GM19025 (cell line): ENCODE data around the gene NMNAT3.

Experiments used
- ATAC-seq: cut with Tn5 transposase; IDR thresholded peaks from one replicate; pipeline ENCODE4 v1.9.1; 2021; ENCODE audit warnings: mild to moderate bottlenecking, low read depth, moderate library complexity; ENCODE audit not compliant: unreplicated experiment

NMNAT3 gene

GRCh38 chr3:139552632-139553365, 125.0 kb downstream of the NMNAT3 start:
- ATAC-seq = no peak

DNA sequence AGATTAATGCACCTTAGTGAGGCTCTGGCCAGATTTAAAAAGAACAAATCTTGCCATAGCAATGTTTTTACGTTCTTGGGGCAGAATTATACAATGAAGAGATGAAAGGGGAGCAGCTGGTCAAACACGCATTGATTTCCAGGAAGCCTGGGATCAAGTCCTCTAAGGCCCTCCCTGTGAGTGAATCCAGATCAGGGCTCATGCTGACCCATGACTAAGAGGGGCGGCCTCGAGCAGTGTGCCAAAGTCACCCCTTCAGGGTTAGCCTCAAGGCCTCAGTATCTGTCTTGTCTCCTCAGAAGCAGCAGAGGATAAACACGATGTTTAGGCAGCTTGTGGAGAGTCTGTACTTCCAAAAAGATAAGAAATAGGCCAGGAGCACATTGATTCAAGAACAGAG, 129.0 kb downstream of the NMNAT3 start:
- ATAC-seq = no peak

DNA sequence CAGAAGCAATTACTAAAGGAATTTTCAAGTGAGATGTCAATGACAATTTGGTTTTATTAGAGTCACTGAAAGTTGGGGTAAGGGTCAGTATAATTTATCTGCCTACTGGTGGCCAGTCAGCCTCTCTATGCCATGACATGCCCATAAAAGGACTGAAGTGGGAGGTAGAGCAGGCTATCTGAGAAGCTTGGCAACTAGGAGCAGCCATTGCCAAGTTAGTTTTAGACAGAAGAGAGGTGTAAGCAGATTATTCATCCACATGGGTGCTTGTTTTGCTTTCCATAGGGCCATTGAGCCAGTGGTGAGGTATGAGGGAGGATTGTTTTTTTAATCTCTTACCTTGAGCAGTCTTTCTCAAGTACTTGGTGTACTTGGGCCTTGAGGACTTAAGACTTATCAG, 130.1 kb downstream of the NMNAT3 start:
- ATAC-seq = no peak

GRCh38 chr3:139546772-139547171, 131.0 kb downstream of the NMNAT3 start:
- no peak for ATAC-seq

- ATAC-seq = no peak
Measured at GRCh38 chr3:139541532-139542288, 136.1 kb downstream of the NMNAT3 start.

DNA sequence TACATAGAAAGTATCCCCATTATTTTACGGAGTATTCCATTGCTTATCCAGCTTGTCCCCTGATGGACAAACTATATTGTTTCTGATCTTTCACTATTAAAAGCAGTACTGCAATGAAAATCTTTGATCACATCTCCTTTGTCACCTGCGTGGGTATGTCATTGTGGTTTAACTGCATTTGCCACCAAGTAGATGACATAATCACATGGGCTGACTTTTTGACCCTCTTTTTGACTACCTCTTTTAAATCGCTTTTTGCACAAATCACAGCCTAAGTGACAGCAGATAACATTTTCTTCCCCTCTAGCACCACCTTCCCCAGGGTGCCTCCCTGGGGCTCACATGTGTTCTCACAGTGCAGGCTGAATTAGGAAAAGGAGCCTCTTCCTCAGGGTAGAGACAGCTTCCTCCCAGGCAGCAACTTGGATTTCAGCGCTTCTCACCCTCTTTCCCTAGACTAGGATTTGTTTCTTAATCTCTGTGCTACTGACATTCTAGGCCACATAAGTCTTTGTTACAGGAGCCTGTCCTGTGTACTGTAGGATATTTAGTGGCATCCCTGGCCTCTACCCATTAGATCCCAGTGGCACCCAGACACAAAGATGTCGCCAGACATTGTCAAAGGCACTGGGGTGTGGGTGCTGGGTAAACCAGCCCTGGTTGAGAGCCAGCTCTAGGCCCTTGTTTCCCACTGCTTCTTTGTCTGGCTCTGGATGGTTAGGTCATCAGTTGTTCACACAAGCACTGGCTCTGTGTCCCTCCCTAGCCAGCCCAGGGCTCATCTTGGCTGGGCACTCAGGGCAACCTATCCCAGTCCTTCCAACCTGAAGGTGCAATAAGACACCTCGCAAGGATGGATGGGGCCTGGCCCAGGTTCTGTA, 136.9 kb downstream of the NMNAT3 start:
- no peak for ATAC-seq

DNA sequence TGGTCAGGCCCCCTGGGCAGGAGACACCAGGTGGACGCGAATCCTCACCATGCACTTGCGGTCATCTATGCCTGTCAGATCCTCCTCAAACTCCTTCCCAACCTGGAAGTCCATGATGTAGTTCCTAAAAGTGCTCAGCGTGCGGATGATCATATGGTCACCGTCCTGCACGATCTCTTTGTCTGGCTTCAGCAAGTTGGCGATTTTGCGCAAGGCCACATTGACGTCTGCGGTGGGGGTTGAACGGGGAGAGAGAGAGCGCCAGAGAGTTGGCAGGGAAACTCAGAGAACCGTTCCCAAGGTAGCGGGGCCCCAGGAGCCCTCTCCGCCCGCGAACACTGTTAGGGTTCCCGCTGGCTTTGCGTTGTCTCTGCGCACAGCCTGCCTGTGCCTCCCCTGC, 139.0 kb downstream of the NMNAT3 start:
- ATAC-seq = no peak

GRCh38 chr3:139537795-139538621, 139.8 kb downstream of the NMNAT3 start:
- no peak for ATAC-seq

GRCh38 chr3:139537361-139537760, 140.4 kb downstream of the NMNAT3 start:
- ATAC-seq = no peak

GRCh38 chr3:139534992-139535879, 142.5 kb downstream of the NMNAT3 start:
- no peak for ATAC-seq

- no peak for ATAC-seq
Measured at GRCh38 chr3:139534455-139534812, 143.3 kb downstream of the NMNAT3 start.

- ATAC-seq = no peak
Measured at GRCh38 chr3:139533781-139534454, 143.9 kb downstream of the NMNAT3 start.

DNA sequence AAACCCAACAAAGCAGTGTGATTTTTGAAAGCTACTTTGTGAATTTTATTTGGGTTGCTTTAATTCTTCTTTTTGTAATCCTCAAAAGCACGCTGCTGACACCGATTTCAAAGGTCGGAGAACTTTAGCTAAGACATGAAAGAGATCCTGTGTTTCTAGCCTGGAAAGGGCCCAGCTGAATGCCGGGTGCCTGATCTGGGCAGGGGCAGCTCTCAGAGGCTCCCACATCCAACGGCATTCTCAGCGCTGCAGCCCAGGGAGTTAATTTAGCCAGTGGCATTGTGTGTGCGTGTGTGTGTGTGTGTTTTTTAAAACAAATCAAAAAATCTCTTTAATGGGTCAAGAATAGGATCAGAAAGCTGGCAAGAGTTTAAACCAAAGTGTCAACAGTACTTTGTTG, 144.8 kb downstream of the NMNAT3 start:
- ATAC-seq = no peak

DNA sequence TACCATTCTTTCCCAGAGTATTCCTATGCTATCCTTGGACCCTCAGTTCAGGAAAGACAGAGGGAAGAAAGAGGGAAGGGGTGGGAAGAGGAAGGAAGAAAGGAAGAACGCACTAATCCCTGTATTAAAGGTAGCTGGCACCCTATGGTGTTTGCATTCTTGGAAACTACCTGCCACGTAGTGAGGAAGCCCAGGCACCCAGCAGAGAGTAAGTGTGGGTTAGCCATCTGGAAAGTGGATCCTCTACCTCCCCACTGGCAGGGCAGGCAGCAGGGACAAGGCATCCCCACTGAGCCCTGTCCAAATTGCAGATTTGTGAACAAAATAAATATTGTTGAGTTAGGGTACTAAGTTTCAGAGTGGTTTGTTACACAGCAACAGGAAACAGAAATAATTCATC, 147.1 kb downstream of the NMNAT3 start:
- no peak for ATAC-seq

DNA sequence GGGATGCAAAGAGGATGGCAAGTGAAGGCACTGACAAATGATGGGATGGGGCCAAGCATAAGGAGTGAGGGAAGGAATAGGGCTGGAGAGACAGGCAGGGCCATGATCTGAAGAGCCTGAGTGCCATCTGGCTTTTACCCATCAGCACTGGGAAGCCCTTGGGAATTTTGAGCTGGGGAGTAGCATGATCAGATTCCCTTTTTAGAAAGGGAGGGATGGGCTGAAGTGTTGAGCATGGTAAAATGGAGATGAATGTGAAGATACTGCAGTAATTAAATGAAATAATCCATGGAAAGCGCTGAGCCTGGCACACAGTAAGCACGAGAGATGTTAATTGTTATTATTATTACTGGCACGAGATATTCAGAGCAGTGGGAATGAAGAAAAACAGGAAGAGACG, 148.1 kb downstream of the NMNAT3 start:
- ATAC-seq = no peak

- no peak for ATAC-seq
Measured at GRCh38 chr3:139528924-139529323, 148.8 kb downstream of the NMNAT3 start.

- ATAC-seq = no peak
Measured at GRCh38 chr3:139528281-139528680, 149.5 kb downstream of the NMNAT3 start.

- no peak for ATAC-seq
Measured at GRCh38 chr3:139527265-139527664, 150.5 kb downstream of the NMNAT3 start.

DNA sequence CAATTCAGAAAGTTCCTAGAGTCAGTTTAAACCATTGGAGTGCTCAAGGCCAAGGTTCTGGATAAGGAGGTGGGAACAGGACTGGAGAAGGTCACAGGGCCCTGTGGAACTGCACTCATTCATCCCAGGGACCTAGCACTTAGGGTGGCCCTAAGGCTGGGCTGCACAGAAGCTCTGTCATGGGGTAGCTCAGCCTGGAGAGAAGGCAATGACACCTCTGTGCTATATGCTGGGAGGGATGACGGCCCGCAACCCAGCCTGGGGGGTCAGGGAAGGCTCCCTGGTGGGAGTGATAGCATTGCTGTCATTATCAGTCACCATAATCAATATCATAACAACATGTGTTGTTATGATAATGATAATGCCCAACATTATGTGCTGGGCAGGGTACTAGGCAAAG, 151.6 kb downstream of the NMNAT3 start:
- no peak for ATAC-seq
